B cell (primary cell): ENCODE measurements around the gene DHX8. TPM values are rescaled to one million over a fixed set of nuclear protein-coding genes. Genes with fewer than 3 reads are reported as not detected.

Experiments used
- ATAC-seq: fragments of 200-7000 bp; cut with Tn5 transposase; one replicate; pipeline ENCODE4 v1.10.0; 2021; ENCODE audit warnings: low read depth, mild to moderate bottlenecking, moderate number of reproducible peaks, moderate library complexity
- CTCF ChIA-PET: fragments of 350-600 bp; sonication (Branson Sonifier 250); formaldehyde crosslinking; loops from one replicate; lab custom pipeline; 2021; ENCODE audit warnings: antibody characterized with exemption, inconsistent platforms; lab: Charles Lee
- POLR2A ChIA-PET: fragments of 350-600 bp; sonication (Branson Sonifier 250); formaldehyde crosslinking; loops from one replicate; lab custom pipeline; 2021; ENCODE audit warnings: antibody characterized with exemption; lab: Charles Lee
- DNase-seq: peaks from one replicate; pipeline ENCODE4 v3.0.0; 2013
- H2AFZ ChIP-seq: 2 replicates; pipeline ENCODE4 v1.6.1; 2012; ENCODE audit warnings: mild to moderate bottlenecking, low read depth, low read length; ENCODE audit not compliant: insufficient read depth, poor library complexity, severe bottlenecking
- H3K27ac ChIP-seq, 2 donors: 1 replicate in 1 of 2; 2 replicates in 1 of 2; pipeline ENCODE4 v1.5.1; 2012 to 2013; ENCODE audit warnings: low read length in 2 of 2, mild to moderate bottlenecking in 2 of 2, moderate library complexity in 1 of 2
- H3K27me3 ChIP-seq, 4 experiments: fragments of 200-600 bp in 1 of 4; sonication (generic) in 1 of 4; replicated peaks in 1 of 4; 1 replicate in 2 of 4; 2 replicates in 2 of 4; pipeline versions ENCODE4 v1.6.1 to v1.7.0; 2013 to 2016; ENCODE audit warnings: low read length in 3 of 4, mild to moderate bottlenecking in 2 of 4, mixed read lengths in 1 of 4, moderate library complexity in 1 of 4; ENCODE audit not compliant: insufficient read depth in 4 of 4, control insufficient read depth in 3 of 4; ENCODE audit errors: control extremely low read depth in 1 of 4
- H3K36me3 ChIP-seq, 2 experiments: replicated peaks in 1 of 2; 1 replicate in 1 of 2; 2 replicates in 1 of 2; pipeline versions ENCODE4 v1.6.1 to v1.7.1; 2013; ENCODE audit warnings: low read length in 1 of 2; ENCODE audit not compliant: insufficient read depth in 2 of 2, control insufficient read depth in 1 of 2; ENCODE audit errors: control extremely low read depth in 1 of 2, extremely low read depth in 1 of 2
- H3K4me1 ChIP-seq, 2 donors: fragments of 200-600 bp in 1 of 2; sonication (generic) in 1 of 2; 1 replicate in 1 of 2; 2 replicates in 1 of 2; pipeline versions ENCODE4 v1.5.1 to v1.6.1; 2013 to 2017; ENCODE audit warnings: low read length in 2 of 2; ENCODE audit not compliant: control insufficient read depth in 2 of 2, insufficient read depth in 2 of 2
- H3K4me2 ChIP-seq: replicated peaks from 2 replicates; pipeline ENCODE3; 2012; ENCODE audit warnings: mild to moderate bottlenecking, low read depth, low read length; ENCODE audit not compliant: poor library complexity, severe bottlenecking
- H3K4me3 ChIP-seq, 5 experiments: fragments of 200-600 bp in 1 of 5; sonication (generic) in 1 of 5; 1 replicate in 3 of 5; 2 replicates in 2 of 5; pipeline versions ENCODE4 v1.5.1 to v1.7.0; 2011 to 2016; ENCODE audit warnings: low read length in 4 of 5, mild to moderate bottlenecking in 4 of 5, low read depth in 2 of 5, control low read depth in 1 of 5, moderate library complexity in 1 of 5; ENCODE audit not compliant: insufficient read depth in 1 of 5; ENCODE audit errors: control extremely low read depth in 1 of 5, extremely low read depth in 1 of 5
- H3K79me2 ChIP-seq: fragments of 200-600 bp; sonication (generic); one replicate; pipeline ENCODE4 v1.6.0; 2016; ENCODE audit warnings: low read length; ENCODE audit not compliant: control insufficient read depth, insufficient read depth
- H3K9ac ChIP-seq: fragments of 200-600 bp; sonication (generic); 2 replicates; pipeline ENCODE4 v1.6.1; 2017; ENCODE audit warnings: mild to moderate bottlenecking, low read length, moderate library complexity
- H3K9me3 ChIP-seq, 3 donors: one replicate each; pipeline versions ENCODE4 v1.6.1 to v1.7.1; 2013; ENCODE audit warnings: low read length in 2 of 3; ENCODE audit not compliant: control insufficient read depth in 2 of 3, insufficient read depth in 1 of 3; ENCODE audit errors: control extremely low read depth in 1 of 3
- H4K20me1 ChIP-seq: 2 replicates; pipeline ENCODE4 v1.6.0; 2012; ENCODE audit warnings: mild to moderate bottlenecking, low read length; ENCODE audit not compliant: insufficient read depth, control insufficient read depth, poor library complexity, severe bottlenecking
- H3K27ac Mint-ChIP-seq: one replicate; pipeline ENCODE4 v1.8.0; 2021; ENCODE audit warnings: mixed read lengths
- H3K27me3 Mint-ChIP-seq: one replicate; pipeline ENCODE4 v1.8.0; 2021; ENCODE audit warnings: mixed read lengths
- H3K4me1 Mint-ChIP-seq: one replicate; pipeline ENCODE4 v1.8.0; 2021; ENCODE audit warnings: mixed read lengths
- H3K4me3 Mint-ChIP-seq: one replicate; pipeline ENCODE4 v1.8.0; 2021; ENCODE audit warnings: mixed read lengths
- H3K9me3 Mint-ChIP-seq: one replicate; pipeline ENCODE4 v1.8.0; 2022; ENCODE audit warnings: mixed read lengths; ENCODE audit not compliant: insufficient read depth
- CTCF ChIP-seq: fragments of 200-600 bp; IDR thresholded peaks from one replicate; pipeline ENCODE4 v1.8.0; 2022; ENCODE audit warnings: antibody characterized with exemption, mild to moderate bottlenecking
- EZH2 ChIP-seq: IDR thresholded peaks from 2 replicates; pipeline ENCODE4 v1.6.1; 2012; ENCODE audit warnings: borderline replicate concordance, low read depth, mild to moderate bottlenecking, moderate library complexity, low read length; ENCODE audit not compliant: insufficient read depth, poor library complexity, severe bottlenecking
- WGBS: methylation state at CpG from one replicate; pipeline ENCODE4 v1.1.5; 2013; ENCODE audit warnings: missing lambda C conversion rate; ENCODE audit not compliant: insufficient coverage; 5-methylcytosine and 5-hydroxymethylcytosine counted together
- intact Hi-C: fragments of 100-400 bp; cut with micrococcal nuclease; formaldehyde crosslinking; loops from one replicate; pipeline ENCODE4 v1.10.0; 2022
- polyA plus RNA-seq: library from polyadenylated mRNA; depleted of rRNA; stranded (reverse); fragments of >200 nt; gene quantifications from 2 replicates; pipeline ENCODE4 v1.2.3, GENCODE V29; 2012
- total RNA-seq, 2 donors: library from RNA; stranded (reverse); fragments of 120-200 nt in 1 of 2; gene quantifications; 1 replicate in 1 of 2; 2 replicates in 1 of 2; pipeline versions ENCODE4 v1.2.3 to v1.2.4, GENCODE V29; 2013 to 2022

Gene DHX8
- total and polyA plus RNA-seq, 2 donors (not counting 1 experiment from before 2014, with no cell fraction given) = 17.9 to 63.3 TPM

DNA sequence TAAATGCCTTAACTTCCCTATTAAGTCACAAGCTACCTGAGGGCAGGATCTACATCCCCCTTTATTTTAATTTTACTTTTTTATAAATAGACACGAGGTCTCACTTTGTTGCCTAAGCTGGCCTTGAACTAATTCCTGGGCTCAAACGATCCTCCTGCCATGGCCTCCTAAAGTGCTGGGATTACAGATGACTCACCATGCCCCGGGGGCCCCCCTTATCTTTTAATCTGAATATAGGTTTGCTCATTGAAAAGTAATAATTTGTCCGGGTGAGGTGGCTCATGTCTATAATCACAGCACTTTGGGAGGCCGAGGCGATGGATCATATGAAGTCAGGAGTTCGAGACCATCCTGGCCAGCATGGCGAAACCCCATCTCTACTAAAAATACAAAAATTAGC lies 48.2 kb downstream of the DHX8 start:
- Histone ChIP-seq H3K4me2 (no peak overlapping the region), H3K9ac (no peak overlapping the region), H3K4me1 (peaks cover 0 to 3% of the 10 kb centered on the region in 2 donors), H3K27ac (no peak overlapping the region), H4K20me1 (peaks cover 3% of the 10 kb centered on the region), H3K9me3 (no peaks in the 10 kb centered on the region), H3K79me2 (no peaks in the 10 kb centered on the region), H2AFZ (no peak overlapping the region), H3K4me3 (no peak overlapping the region), H3K27me3 (no peaks in the 10 kb centered on the region), H3K36me3 (peaks cover 0 to 10% of the 10 kb centered on the region in 2 experiments)
- TF ChIP-seq CTCF (no peak), EZH2 (no peak)
- Mint-ChIP-seq H3K27me3 (no peaks in the 10 kb centered on the region), H3K4me3 (no peak overlapping the region), H3K27ac (no peak overlapping the region), H3K9me3 (no peaks in the 10 kb centered on the region), H3K4me1 (peaks cover 4% of the 10 kb centered on the region)
- WGBS = 95% methylated on average over 4 of the region's 8 CpGs
- intact Hi-C loops = no loop called here
- ATAC-seq (no peak), DNase-seq (no peak)
- ChIA-PET CTCF (interaction anchor here (1.3 kb wide), 1 partner anchor 142 kb away, joined by 3 read pairs; no protein-coding TSS in a partner anchor), POLR2A (no interaction called here)

GRCh38 chr17:43532581-43532980 lies 48.8 kb downstream of the DHX8 start:
- ATAC-seq = no peak
- Mint-ChIP-seq H3K9me3 (no peaks in the 10 kb centered on the region), H3K27me3 (no peaks in the 10 kb centered on the region), H3K27ac (no peak overlapping the region), H3K4me1 (peaks cover 4% of the 10 kb centered on the region), H3K4me3 (no peak overlapping the region)
- no peaks in the 10 kb centered on the region for H3K79me2 ChIP-seq
- no peak for DNase-seq
- no peaks in the 10 kb centered on the region for H3K27me3 ChIP-seq
- intact Hi-C loops = no loop called here
- H4K20me1 ChIP-seq = no peaks in the 10 kb centered on the region
- POLR2A ChIA-PET = no interaction called here
- TF ChIP-seq EZH2 (no peak), CTCF (no peak)
- no peaks in the 10 kb centered on the region for H3K9me3 ChIP-seq
- peaks cover 0 to 6% of the 10 kb centered on the region in 2 experiments for H3K36me3 ChIP-seq
- H3K9ac ChIP-seq = no peak overlapping the region
- 100% methylated on average over 4 of the region's 10 CpGs for WGBS
- H3K4me1 ChIP-seq = peaks cover 0 to 3% of the 10 kb centered on the region in 2 donors
- CTCF ChIA-PET = no interaction called here
- no peak overlapping the region for H2AFZ ChIP-seq
- H3K4me3 ChIP-seq = no peak overlapping the region
- no peak overlapping the region for H3K27ac ChIP-seq
- no peak overlapping the region for H3K4me2 ChIP-seq
